DND-41 (cell line): ENCODE measurements around the gene KLRC2.
"Not testable (repeated sequence)": the region's sequence is repeated elsewhere in the genome, so short reads cannot be mapped to it uniquely, and the experiment has no call there.

Source experiments
- ATAC-seq: fragments of 200-7000 bp; cut with Tn5 transposase; 3 replicates; pipeline ENCODE4 v1.9.1; 2021; ENCODE audit warnings: low read depth; ENCODE audit not compliant: insufficient read depth
- DNase-seq: peaks from one replicate; pipeline ENCODE4 v3.0.0-alpha.2; 2020
- H2AFZ ChIP-seq: 2 replicates; pipeline ENCODE4 v1.6.0; 2012; ENCODE audit warnings: low read depth, low read length
- H3K27ac ChIP-seq: 2 replicates; pipeline ENCODE4 v1.5.1; 2012; ENCODE audit warnings: low read length, inconsistent platforms
- H3K27me3 ChIP-seq: fragments of 200-600 bp; sonication (generic); 2 replicates; pipeline ENCODE4 v1.6.0; 2012; ENCODE audit warnings: low read length, mild to moderate bottlenecking, inconsistent platforms; ENCODE audit not compliant: insufficient read depth, poor library complexity
- H3K36me3 ChIP-seq: 2 replicates; pipeline ENCODE4 v1.5.1; 2012; ENCODE audit warnings: low read length, inconsistent platforms; ENCODE audit not compliant: insufficient read depth
- H3K4me1 ChIP-seq: 2 replicates; pipeline ENCODE4 v1.5.1; 2012; ENCODE audit warnings: mild to moderate bottlenecking, low read length; ENCODE audit not compliant: insufficient read depth
- H3K4me2 ChIP-seq: 2 replicates; pipeline ENCODE4 v1.6.0; 2012; ENCODE audit warnings: mild to moderate bottlenecking, moderate library complexity, low read length, inconsistent platforms; ENCODE audit not compliant: insufficient read depth
- H3K4me3 ChIP-seq, 2 experiments: fragments of 200-600 bp in 1 of 2; shearing (Covaris generic) in 1 of 2; 2 replicates each; pipeline ENCODE4 v1.5.1; 2012 to 2016; ENCODE audit warnings: inconsistent platforms in 2 of 2, low read length in 2 of 2, mild to moderate bottlenecking in 2 of 2, low read depth in 1 of 2, moderate library complexity in 1 of 2
- H3K79me2 ChIP-seq: 2 replicates; pipeline ENCODE4 v1.6.0; 2012; ENCODE audit warnings: low read length, inconsistent platforms; ENCODE audit not compliant: insufficient read depth
- H3K9ac ChIP-seq: 2 replicates; pipeline ENCODE4 v1.6.0; 2012; ENCODE audit warnings: low read depth, mild to moderate bottlenecking, inconsistent platforms, low read length, moderate library complexity
- H3K9me3 ChIP-seq: 2 replicates; pipeline ENCODE4 v1.5.1; 2012; ENCODE audit warnings: low read length, moderate library complexity, mild to moderate bottlenecking, inconsistent platforms; ENCODE audit not compliant: insufficient read depth, severe bottlenecking
- H4K20me1 ChIP-seq: 2 replicates; pipeline ENCODE4 v1.6.0; 2012; ENCODE audit warnings: low read length; ENCODE audit not compliant: insufficient read depth
- EZH2 ChIP-seq: IDR thresholded peaks from 3 replicates; pipeline ENCODE4 v1.6.1; 2012; ENCODE audit warnings: borderline replicate concordance, low read depth, mild to moderate bottlenecking, moderate library complexity, low read length, inconsistent platforms; ENCODE audit not compliant: severe bottlenecking
- TF ChIP-seq, protein P1 (sequence below): IDR thresholded peaks from 2 replicates; pipeline ENCODE4 v1.5.1; 2012; ENCODE audit warnings: borderline replicate concordance, low read length, moderate library complexity, mild to moderate bottlenecking; ENCODE audit not compliant: poor library complexity, severe bottlenecking; ENCODE audit errors: extremely low read depth

Gene KLRC2

DNA sequence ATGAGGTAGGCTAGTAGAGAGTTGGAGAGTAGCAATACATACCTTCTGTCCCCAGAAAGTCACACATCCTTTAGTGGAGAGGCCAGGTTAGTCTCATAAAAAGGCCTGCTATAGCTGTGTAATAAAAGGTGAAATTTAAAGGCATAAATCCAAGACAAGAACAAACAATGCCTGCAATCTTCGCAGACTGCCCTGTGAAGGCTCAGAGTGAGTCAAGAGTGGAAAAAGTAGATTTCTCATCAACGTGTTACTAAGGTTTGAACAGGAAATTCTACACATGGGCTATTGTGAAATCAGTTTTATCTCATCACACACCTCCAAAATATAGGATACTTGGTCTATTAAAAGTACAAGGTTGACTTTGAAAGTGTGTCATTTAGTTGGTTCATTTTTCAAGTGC lies 17.3 kb upstream of the KLRC2 start, which contains the start of gene KLRC1:
KLRC1 (minus strand) TSS at position 222 of the 400 bp plus-strand sequence. CDS start 2,221 bp downstream, outside the sequence.
- H3K9ac ChIP-seq, result no peak within 1 kb of the TSS
- TF ChIP-seq, protein P1, sequence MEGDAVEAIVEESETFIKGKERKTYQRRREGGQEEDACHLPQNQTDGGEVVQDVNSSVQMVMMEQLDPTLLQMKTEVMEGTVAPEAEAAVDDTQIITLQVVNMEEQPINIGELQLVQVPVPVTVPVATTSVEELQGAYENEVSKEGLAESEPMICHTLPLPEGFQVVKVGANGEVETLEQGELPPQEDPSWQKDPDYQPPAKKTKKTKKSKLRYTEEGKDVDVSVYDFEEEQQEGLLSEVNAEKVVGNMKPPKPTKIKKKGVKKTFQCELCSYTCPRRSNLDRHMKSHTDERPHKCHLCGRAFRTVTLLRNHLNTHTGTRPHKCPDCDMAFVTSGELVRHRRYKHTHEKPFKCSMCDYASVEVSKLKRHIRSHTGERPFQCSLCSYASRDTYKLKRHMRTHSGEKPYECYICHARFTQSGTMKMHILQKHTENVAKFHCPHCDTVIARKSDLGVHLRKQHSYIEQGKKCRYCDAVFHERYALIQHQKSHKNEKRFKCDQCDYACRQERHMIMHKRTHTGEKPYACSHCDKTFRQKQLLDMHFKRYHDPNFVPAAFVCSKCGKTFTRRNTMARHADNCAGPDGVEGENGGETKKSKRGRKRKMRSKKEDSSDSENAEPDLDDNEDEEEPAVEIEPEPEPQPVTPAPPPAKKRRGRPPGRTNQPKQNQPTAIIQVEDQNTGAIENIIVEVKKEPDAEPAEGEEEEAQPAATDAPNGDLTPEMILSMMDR, result no peak
- TF ChIP-seq EZH2, result no peak
- H3K9me3 ChIP-seq, result peaks cover 10% of the 10 kb centered on the region
- H3K79me2 ChIP-seq, result no peaks in the 10 kb centered on the region
- no peaks in the 10 kb centered on the region for H4K20me1 ChIP-seq
- H3K4me2 ChIP-seq, result no peak within 1 kb of the TSS
- H3K4me1 ChIP-seq, result no peaks in the 10 kb centered on the region
- H3K36me3 ChIP-seq, result no peaks in the 10 kb centered on the region
- DNase-seq (no peak), ATAC-seq (no peak)
- H3K27ac ChIP-seq, result no peak within 1 kb of the TSS
- no peaks in the 10 kb centered on the region for H3K27me3 ChIP-seq
- H3K4me3 ChIP-seq, result no peak within 1 kb of the TSS
- no peak within 1 kb of the TSS for H2AFZ ChIP-seq

DNA sequence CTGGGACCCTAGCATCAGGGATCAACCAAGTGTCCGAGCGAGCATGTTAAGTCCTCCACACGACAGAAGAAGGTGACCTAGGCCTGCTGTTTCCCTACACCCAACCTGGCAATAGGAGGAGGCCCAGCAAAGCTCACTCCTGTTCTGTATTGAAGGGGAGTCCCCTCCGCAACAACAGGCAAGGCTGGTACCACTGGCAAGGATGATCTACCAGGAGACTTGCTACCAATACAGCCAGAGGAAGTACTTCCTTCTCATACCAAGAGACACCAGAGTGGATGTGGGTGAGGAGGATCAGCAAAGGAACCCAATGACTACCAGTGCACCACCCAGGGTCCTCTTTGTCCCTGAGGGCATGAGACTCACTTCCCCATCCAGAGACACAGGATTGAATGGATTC lies 12.4 kb upstream of the KLRC2 start:
- H3K9ac ChIP-seq, result no peak overlapping the region
- H3K4me1 ChIP-seq, result no peaks in the 10 kb centered on the region
- no peaks in the 10 kb centered on the region for H3K9me3 ChIP-seq
- H4K20me1 ChIP-seq, result no peaks in the 10 kb centered on the region
- no peaks in the 10 kb centered on the region for H3K79me2 ChIP-seq
- H2AFZ ChIP-seq, result no peak overlapping the region
- no peak overlapping the region for H3K4me2 ChIP-seq
- no peak for ATAC-seq
- H3K27me3 ChIP-seq, result no peaks in the 10 kb centered on the region
- no peaks in the 10 kb centered on the region for H3K36me3 ChIP-seq
- no peak overlapping the region for H3K4me3 ChIP-seq
- DNase-seq, result no peak
- H3K27ac ChIP-seq, result no peak overlapping the region
- TF ChIP-seq, protein P1, result no peak
- TF ChIP-seq EZH2, result no peak

DNA sequence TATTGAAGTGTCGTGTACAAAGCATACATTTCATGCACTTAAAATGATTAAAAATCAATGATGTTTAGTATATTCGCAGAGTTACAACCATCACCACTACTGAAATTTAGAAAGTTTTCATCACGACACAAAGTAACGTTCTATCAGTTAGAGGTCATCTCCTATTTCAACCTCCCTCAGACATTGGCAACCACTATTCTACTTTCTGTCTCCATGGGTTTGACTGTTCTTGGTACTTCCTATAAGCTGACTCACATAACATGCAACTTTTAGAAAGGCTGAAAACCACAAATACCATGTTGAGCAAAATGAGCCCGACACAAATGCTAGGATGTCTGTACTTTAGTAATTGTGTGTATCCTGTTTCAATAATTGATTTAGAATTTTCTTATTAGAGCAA lies 10.2 kb upstream of the KLRC2 start:
- not testable (repeated sequence) for H3K4me1 ChIP-seq, H3K79me2 ChIP-seq, H4K20me1 ChIP-seq, H3K4me2 ChIP-seq, H3K9ac ChIP-seq, H3K27me3 ChIP-seq, DNase-seq, H3K36me3 ChIP-seq, H3K9me3 ChIP-seq, H2AFZ ChIP-seq, ATAC-seq, H3K4me3 ChIP-seq, H3K27ac ChIP-seq

- H3K36me3 ChIP-seq, H2AFZ ChIP-seq, DNase-seq, H3K9ac ChIP-seq, H3K27ac ChIP-seq, H3K9me3 ChIP-seq, ATAC-seq, H3K4me3 ChIP-seq, H3K4me2 ChIP-seq, H4K20me1 ChIP-seq, H3K79me2 ChIP-seq, H3K4me1 ChIP-seq, H3K27me3 ChIP-seq: not testable (repeated sequence)
Observed at GRCh38 chr12:10441144-10441543, 5.3 kb upstream of the KLRC2 start.

DNA sequence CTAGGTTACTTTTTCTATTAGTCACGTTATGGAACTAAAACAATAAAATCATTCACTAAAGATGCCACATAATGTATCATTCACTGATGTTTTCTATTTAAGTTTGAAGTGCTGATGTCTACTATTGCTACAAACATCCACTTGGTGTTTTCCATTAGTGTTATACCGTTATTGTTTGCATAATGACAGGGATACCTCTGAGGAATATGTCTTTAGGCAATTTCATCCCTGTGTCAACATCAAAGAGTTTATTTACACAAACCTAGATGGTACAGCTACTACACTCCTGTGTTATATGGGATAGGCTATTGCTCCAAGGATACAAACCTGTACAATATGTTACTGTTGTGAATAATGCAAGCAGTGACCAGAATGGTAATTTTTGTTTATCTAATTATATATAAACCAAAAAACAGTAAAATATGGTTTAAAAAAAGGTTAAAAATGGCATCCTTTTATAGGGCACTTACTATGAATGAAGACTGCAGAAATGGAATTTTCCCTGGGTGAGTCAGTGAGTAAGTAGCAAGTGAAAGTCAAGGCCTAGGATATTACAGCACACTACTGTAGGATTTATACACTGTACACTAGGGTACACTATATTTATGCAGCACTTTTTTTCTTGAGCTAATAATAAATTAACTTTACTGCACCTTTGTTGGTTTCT lies 3.9 kb upstream of the KLRC2 start:
- not testable (repeated sequence) for H3K27ac ChIP-seq, H3K4me3 ChIP-seq, H2AFZ ChIP-seq, H3K9ac ChIP-seq, H3K36me3 ChIP-seq, H3K79me2 ChIP-seq, H3K27me3 ChIP-seq, H3K4me2 ChIP-seq, H3K9me3 ChIP-seq, DNase-seq, ATAC-seq, H3K4me1 ChIP-seq, H4K20me1 ChIP-seq

DNA sequence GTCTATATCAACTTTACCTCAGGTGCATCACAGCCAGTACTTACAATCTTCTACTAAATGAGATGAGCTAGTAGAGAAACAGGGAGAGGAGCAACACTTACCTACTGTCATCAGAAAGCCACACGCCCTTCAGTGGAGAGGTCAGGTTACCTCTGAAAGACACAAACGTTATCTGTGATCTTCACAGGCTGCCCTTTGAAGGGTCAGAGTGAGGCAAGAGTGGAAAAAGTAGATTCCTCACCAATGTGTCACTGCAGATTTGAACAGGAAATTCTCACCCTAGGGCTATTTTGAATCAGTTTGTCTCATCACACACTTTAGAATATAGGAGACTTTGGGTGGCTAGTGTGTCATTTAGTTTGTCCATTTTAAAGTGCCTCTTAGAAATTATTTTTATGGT lies 1.8 kb upstream of the KLRC2 start:
- H2AFZ ChIP-seq, H4K20me1 ChIP-seq, H3K9me3 ChIP-seq, H3K4me1 ChIP-seq, H3K4me2 ChIP-seq, ATAC-seq, H3K36me3 ChIP-seq, H3K27ac ChIP-seq, H3K79me2 ChIP-seq, H3K4me3 ChIP-seq, H3K27me3 ChIP-seq, H3K9ac ChIP-seq, DNase-seq: not testable (repeated sequence)
